HepG2 (cell line): ENCODE measurements around the gene GADD45GIP1. TPM values are rescaled to one million over a fixed set of nuclear protein-coding genes. Genes with fewer than 3 reads are reported as not detected.

Source experiments
- ATAD3A ChIP-seq: sonication (generic); formaldehyde crosslinking; IDR thresholded peaks from 2 replicates; pipeline ENCODE4 v1.4.0; 2020; ENCODE audit warnings: missing genetic modification reagents
- CHD2 ChIP-seq: IDR thresholded peaks from 2 replicates; pipeline ENCODE4 v1.6.1; 2011; ENCODE audit warnings: low read depth, low read length, improper control_type of control experiment
- FOXJ3 ChIP-seq: sonication (generic); formaldehyde crosslinking; IDR thresholded peaks from 2 replicates; pipeline ENCODE4 v1.4.0; 2020; ENCODE audit warnings: missing genetic modification reagents, mild to moderate bottlenecking, borderline replicate concordance
- HDAC2 ChIP-seq: sonication (generic); formaldehyde crosslinking; IDR thresholded peaks from 2 replicates; pipeline ENCODE4 v1.4.0; 2020; ENCODE audit warnings: missing genetic modification reagents
- HMGA1 ChIP-seq: sonication (generic); formaldehyde crosslinking; conservative IDR thresholded peaks from 2 replicates; pipeline ENCODE4 v1.4.0; 2020; ENCODE audit warnings: missing genetic modification reagents
- KLF6 ChIP-seq: IDR thresholded peaks from 2 replicates; pipeline ENCODE4 v1.8.0; 2016; ENCODE audit warnings: missing biosample characterization, missing genetic modification reagents
- NAIF1 ChIP-seq: sonication (generic); formaldehyde crosslinking; IDR thresholded peaks from 2 replicates; pipeline ENCODE4 v1.5.0; 2020; ENCODE audit warnings: mild to moderate bottlenecking, missing genetic modification reagents, borderline replicate concordance
- PCBP2 ChIP-seq: fragments of 200-400 bp; formaldehyde crosslinking; optimal IDR thresholded peaks from 2 replicates; pipeline ENCODE3; 2018; ENCODE audit warnings: low read length, low read depth; ENCODE audit not compliant: poor library complexity, severe bottlenecking
- PHF8 ChIP-seq: sonication (generic); formaldehyde crosslinking; IDR thresholded peaks from 2 replicates; pipeline ENCODE4 v1.5.0; 2020; ENCODE audit warnings: missing genetic modification reagents
- RXRB ChIP-seq: IDR thresholded peaks from 2 replicates; pipeline ENCODE4 v1.6.1; 2016; ENCODE audit warnings: borderline replicate concordance, missing genetic modification reagents, missing compliant biosample characterization
- SIX1 ChIP-seq: sonication (generic); formaldehyde crosslinking; IDR thresholded peaks from 2 replicates; pipeline ENCODE4 v1.4.0; 2020; ENCODE audit warnings: missing genetic modification reagents, borderline replicate concordance
- SP5 ChIP-seq: IDR thresholded peaks from 2 replicates; pipeline ENCODE4 v1.6.1; 2016; ENCODE audit warnings: low read depth, borderline replicate concordance
- ZFP36 ChIP-seq: fragments of 150-350 bp; IDR thresholded peaks from 2 replicates; pipeline ENCODE4 v1.6.1; 2018; ENCODE audit warnings: borderline replicate concordance, low read length, low read depth; ENCODE audit not compliant: partially characterized antibody
- ZFP82 ChIP-seq: sonication (generic); formaldehyde crosslinking; IDR thresholded peaks from 2 replicates; pipeline ENCODE4 v1.5.1; 2020; ENCODE audit warnings: mild to moderate bottlenecking, missing genetic modification reagents, borderline replicate concordance
- ZNF225 ChIP-seq: sonication (generic); formaldehyde crosslinking; IDR thresholded peaks from 2 replicates; pipeline ENCODE4 v1.4.0; 2020; ENCODE audit warnings: mild to moderate bottlenecking, missing genetic modification reagents
- ZNF331 ChIP-seq: sonication (generic); formaldehyde crosslinking; IDR thresholded peaks from 2 replicates; pipeline ENCODE4 v1.4.0; 2020; ENCODE audit warnings: missing genetic modification reagents
- ZNF446 ChIP-seq: sonication (generic); formaldehyde crosslinking; IDR thresholded peaks from 2 replicates; pipeline ENCODE4 v1.5.0; 2020; ENCODE audit warnings: mild to moderate bottlenecking, missing genetic modification reagents
- ZNF460 ChIP-seq: sonication (generic); formaldehyde crosslinking; IDR thresholded peaks from 2 replicates; pipeline ENCODE4 v1.5.1; 2020; ENCODE audit warnings: missing genetic modification reagents, mild to moderate bottlenecking, borderline replicate concordance
- ZNF598 ChIP-seq: sonication (generic); formaldehyde crosslinking; IDR thresholded peaks from 2 replicates; pipeline ENCODE4 v1.5.1; 2020; ENCODE audit warnings: mild to moderate bottlenecking, missing genetic modification reagents, borderline replicate concordance
- ZNF720 ChIP-seq: sonication (generic); formaldehyde crosslinking; IDR thresholded peaks from 2 replicates; pipeline ENCODE4 v1.4.0; 2020; ENCODE audit warnings: missing genetic modification reagents
- polyA plus RNA-seq, 8 experiments: library from polyadenylated mRNA; depleted of rRNA in 3 of 8; stranded (reverse) in 7 of 8; unstranded in 1 of 8; fragments of >200 nt; fragmentation: Illumina TruSeq in 4 of 8; extraction: Trizol in 4 of 8; gene quantifications; 2 replicates each; pipeline versions ENCODE4 v1.2.1 to v1.2.3, GENCODE V29; 2011 to 2016; ENCODE audit warnings: low read depth in 4 of 8, missing spikeins in 1 of 8, mixed read lengths in 1 of 8; ENCODE audit not compliant: insufficient read depth in 1 of 8
- total RNA-seq, 5 experiments: library from RNA; depleted of rRNA; stranded (reverse); fragments of >200 nt; fragmentation: Illumina TruSeq; extraction: Trizol; gene quantifications; 2 replicates each; pipeline ENCODE4 v1.2.3, GENCODE V29; 2016; ENCODE audit warnings: low read depth in 1 of 5
- TF ChIP-seq, protein P1 (sequence below): sonication (generic); formaldehyde crosslinking; conservative IDR thresholded peaks from 2 replicates; pipeline ENCODE4 v1.8.0; 2022; ENCODE audit warnings: low read depth, missing genetic modification reagents
- TF ChIP-seq, protein P2 (sequence below), 2 experiments: sonication (generic) in 1 of 2; formaldehyde crosslinking in 1 of 2; IDR thresholded peaks; 2 replicates each; pipeline versions ENCODE4 v1.4.0 to v1.6.1; 2018 to 2020; ENCODE audit warnings: missing genetic modification reagents in 2 of 2, borderline replicate concordance in 1 of 2, low read depth in 1 of 2, mild to moderate bottlenecking in 1 of 2, missing biosample characterization in 1 of 2
- TF ChIP-seq, protein P3 (sequence below): sonication (generic); formaldehyde crosslinking; IDR thresholded peaks from 2 replicates; pipeline ENCODE4 v1.8.1; 2023; ENCODE audit warnings: mild to moderate bottlenecking, missing genetic modification reagents

GADD45GIP1 gene
- total and polyA plus RNA-seq, 2 of the 13 experiments (the other 11 are each of a cell fraction or from before 2014, with no cell fraction given): 24.6 to 30.7 TPM

DNA sequence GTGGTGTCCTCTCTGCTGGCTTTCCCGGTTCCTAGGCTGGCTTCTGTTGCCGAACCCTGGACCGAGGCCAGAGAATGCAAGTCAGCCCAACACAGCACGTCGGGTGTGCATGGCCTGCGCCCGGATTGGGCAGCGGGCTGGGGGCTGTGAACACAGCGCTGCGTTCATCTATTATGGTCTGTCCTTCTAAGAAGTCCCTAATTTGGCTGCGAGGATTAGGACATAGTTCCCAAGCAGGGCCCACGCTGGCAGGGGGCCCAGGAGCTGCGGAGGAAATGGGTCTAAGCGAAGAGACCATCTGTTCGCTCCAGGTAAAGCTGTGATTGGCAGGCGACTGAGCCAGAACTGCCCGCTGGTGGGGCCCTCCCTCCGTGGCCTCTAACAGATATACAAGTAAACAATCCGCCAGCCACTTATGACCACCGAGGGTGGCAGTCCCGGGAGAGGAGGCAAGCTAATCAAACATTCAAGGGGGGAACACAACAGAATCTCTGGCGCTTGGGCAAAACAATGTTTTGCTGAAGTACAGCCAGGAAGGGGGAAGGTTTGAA lies 43.9 kb downstream of the GADD45GIP1 start (continued):
- TF ChIP-seq ZNF720 (CRISPR knock-in tag) (no peak), HMGA1 (no peak), KLF6 (CRISPR knock-in tag) (no peak), CHD2 (no peak), ZNF446 (no peak), ZNF460 (CRISPR knock-in tag) (no peak), HDAC2 (0 out of 2 replicates have a peak, but pooled peaks have one; percentile 30), PHF8 (CRISPR knock-in tag) (peak; percentile 25), ATAD3A (CRISPR knock-in tag) (no peak), ZFP82 (CRISPR knock-in tag) (no peak), NAIF1 (CRISPR knock-in tag) (no peak), RXRB (CRISPR knock-in tag) (no peak), ZNF331 (peak; percentile 28; the same call in 1 of the 2 replicates), ZNF225 (CRISPR knock-in tag) (no peak), SP5 (CRISPR knock-in tag) (no peak), SIX1 (CRISPR knock-in tag) (no peak), ZNF598 (no peak), ZFP36 (no peak), FOXJ3 (no peak), PCBP2 (no peak)
- TF ChIP-seq, protein P1, sequence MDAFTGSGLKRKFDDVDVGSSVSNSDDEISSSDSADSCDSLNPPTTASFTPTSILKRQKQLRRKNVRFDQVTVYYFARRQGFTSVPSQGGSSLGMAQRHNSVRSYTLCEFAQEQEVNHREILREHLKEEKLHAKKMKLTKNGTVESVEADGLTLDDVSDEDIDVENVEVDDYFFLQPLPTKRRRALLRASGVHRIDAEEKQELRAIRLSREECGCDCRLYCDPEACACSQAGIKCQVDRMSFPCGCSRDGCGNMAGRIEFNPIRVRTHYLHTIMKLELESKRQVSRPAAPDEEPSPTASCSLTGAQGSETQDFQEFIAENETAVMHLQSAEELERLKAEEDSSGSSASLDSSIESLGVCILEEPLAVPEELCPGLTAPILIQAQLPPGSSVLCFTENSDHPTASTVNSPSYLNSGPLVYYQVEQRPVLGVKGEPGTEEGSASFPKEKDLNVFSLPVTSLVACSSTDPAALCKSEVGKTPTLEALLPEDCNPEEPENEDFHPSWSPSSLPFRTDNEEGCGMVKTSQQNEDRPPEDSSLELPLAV (CRISPR knock-in tag): no peak
- TF ChIP-seq, protein P2, sequence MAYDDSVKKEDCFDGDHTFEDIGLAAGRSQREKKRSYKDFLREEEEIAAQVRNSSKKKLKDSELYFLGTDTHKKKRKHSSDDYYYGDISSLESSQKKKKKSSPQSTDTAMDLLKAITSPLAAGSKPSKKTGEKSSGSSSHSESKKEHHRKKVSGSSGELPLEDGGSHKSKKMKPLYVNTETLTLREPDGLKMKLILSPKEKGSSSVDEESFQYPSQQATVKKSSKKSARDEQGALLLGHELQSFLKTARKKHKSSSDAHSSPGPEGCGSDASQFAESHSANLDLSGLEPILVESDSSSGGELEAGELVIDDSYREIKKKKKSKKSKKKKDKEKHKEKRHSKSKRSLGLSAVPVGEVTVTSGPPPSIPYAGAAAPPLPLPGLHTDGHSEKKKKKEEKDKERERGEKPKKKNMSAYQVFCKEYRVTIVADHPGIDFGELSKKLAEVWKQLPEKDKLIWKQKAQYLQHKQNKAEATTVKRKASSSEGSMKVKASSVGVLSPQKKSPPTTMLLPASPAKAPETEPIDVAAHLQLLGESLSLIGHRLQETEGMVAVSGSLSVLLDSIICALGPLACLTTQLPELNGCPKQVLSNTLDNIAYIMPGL (CRISPR knock-in tag; IDR thresholded peaks at IDR 0.05; ENCODE audit: borderline replicate concordance in 1 of 2, low read depth in 1 of 2): peak; percentile 10 to 29; a peak in 1 of 4 replicates
- TF ChIP-seq, protein P3, sequence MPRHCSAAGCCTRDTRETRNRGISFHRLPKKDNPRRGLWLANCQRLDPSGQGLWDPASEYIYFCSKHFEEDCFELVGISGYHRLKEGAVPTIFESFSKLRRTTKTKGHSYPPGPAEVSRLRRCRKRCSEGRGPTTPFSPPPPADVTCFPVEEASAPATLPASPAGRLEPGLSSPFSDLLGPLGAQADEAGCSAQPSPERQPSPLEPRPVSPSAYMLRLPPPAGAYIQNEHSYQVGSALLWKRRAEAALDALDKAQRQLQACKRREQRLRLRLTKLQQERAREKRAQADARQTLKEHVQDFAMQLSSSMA: peak; percentile 64; the same call in 1 of the 2 replicates
